Measurements from ENCODE around the gene SCD5.

SCD5 gene

GRCh38 chr4:82753238-82753637 is 45.4 kb downstream of the SCD5 start:
- TF ChIP-seq ZFX (IDR thresholded peaks at IDR 0.05; ENCODE audit: borderline replicate concordance) (no peak), CTCF (IDR thresholded peaks at IDR 0.05) (no peak)
- no peak overlapping the region for H3K27ac ChIP-seq

- H3K27ac ChIP-seq = no peak overlapping the region
- TF ChIP-seq CTCF (IDR thresholded peaks at IDR 0.05) = no peak
- no peak for TF ChIP-seq ZFX (IDR thresholded peaks at IDR 0.05; ENCODE audit: borderline replicate concordance)
Observed at GRCh38 chr4:82748810-82749470, 49.7 kb downstream of the SCD5 start.

GRCh38 chr4:82747686-82748575 is 50.7 kb downstream of the SCD5 start:
- H3K27ac ChIP-seq = no peak overlapping the region
- TF ChIP-seq ZFX (IDR thresholded peaks at IDR 0.05; ENCODE audit: borderline replicate concordance) = no peak
- TF ChIP-seq CTCF (IDR thresholded peaks at IDR 0.05) = no peak

GRCh38 chr4:82746705-82747574 is 51.7 kb downstream of the SCD5 start:
- no peak for TF ChIP-seq ZFX (IDR thresholded peaks at IDR 0.05; ENCODE audit: borderline replicate concordance)
- no peak for TF ChIP-seq CTCF (IDR thresholded peaks at IDR 0.05)
- no peak overlapping the region for H3K27ac ChIP-seq

- TF ChIP-seq ZFX (IDR thresholded peaks at IDR 0.05; ENCODE audit: borderline replicate concordance) (no peak), CTCF (IDR thresholded peaks at IDR 0.05) (no peak)
- no peak overlapping the region for H3K27ac ChIP-seq
Observed at GRCh38 chr4:82745173-82745842, 53.3 kb downstream of the SCD5 start.

GRCh38 chr4:82744284-82744968 is 54.2 kb downstream of the SCD5 start:
- TF ChIP-seq ZFX (IDR thresholded peaks at IDR 0.05; ENCODE audit: borderline replicate concordance) (no peak), CTCF (IDR thresholded peaks at IDR 0.05) (no peak)
- H3K27ac ChIP-seq = no peak overlapping the region

Data from 22Rv1 (cell line).